Upper lobe of right lung (tissue), 1 donor: ENCODE results near the gene NDUFS3. TPM values are rescaled to one million over a fixed set of nuclear protein-coding genes. Genes with fewer than 3 reads are reported as not detected.
"Not testable (repeated sequence)": the region's sequence is repeated elsewhere in the genome, so short reads cannot be mapped to it uniquely, and the experiment has no call there.

Experiments used
- ATAC-seq: fragments of 200-7000 bp; cut with Tn5 transposase; one replicate; pipeline ENCODE4 v1.9.1; 2020; ENCODE audit warnings: mild to moderate bottlenecking, moderate library complexity
- DNase-seq: peaks from one replicate; pipeline ENCODE4 v3.0.0-alpha.2; 2020
- H3K27ac ChIP-seq: fragments of 200-600 bp; one replicate; pipeline ENCODE4 v1.8.0; 2022
- H3K27me3 ChIP-seq: fragments of 200-600 bp; one replicate; pipeline ENCODE4 v1.8.0; 2022; ENCODE audit warnings: mild to moderate bottlenecking
- H3K36me3 ChIP-seq: fragments of 200-600 bp; one replicate; pipeline ENCODE4 v1.8.0; 2022
- H3K4me1 ChIP-seq: fragments of 200-600 bp; one replicate; pipeline ENCODE4 v1.8.0; 2022
- H3K4me3 ChIP-seq: fragments of 200-600 bp; one replicate; pipeline ENCODE4 v1.8.0; 2022; ENCODE audit warnings: mild to moderate bottlenecking
- H3K9me3 ChIP-seq: fragments of 200-600 bp; one replicate; pipeline ENCODE4 v1.8.0; 2022
- intact Hi-C: fragments of 100-400 bp; cut with DNase I; formaldehyde crosslinking; loops from one replicate; pipeline ENCODE4 v1.11.0; 2022
- long read RNA-seq: library from polyadenylated mRNA; unstranded; transcript quantifications from one replicate; pipeline ENCODE4 v2.0.0, GENCODE V29; 2021
- total RNA-seq: library from RNA; stranded (reverse); fragmentation: NEBNext Ultra II Directional; extraction: Animal tissue kit (Norgen Biotek cat#: 25700); gene quantifications from one replicate; pipeline ENCODE4 v1.2.1, GENCODE V29; 2021
- TF ChIP-seq, protein P1 (sequence below): fragments of 200-600 bp; IDR thresholded peaks from one replicate; pipeline ENCODE4 v1.8.0; 2022; ENCODE audit warnings: antibody characterized with exemption
- donor health status: DM: no; HTN: yes; CAD: no; lungs with severe emphysema.

Gene NDUFS3
- 76.2 TPM for total RNA-seq
- long read RNA-seq, transcript NDUFS3-201 (7 exons, 958 nt), result major isoform, 38 of 49 reads
- long read RNA-seq, partial matches to known transcripts, result 1 of 49 reads
- long read RNA-seq, other reads (novel, unspliced or antisense), result 10 of 49 reads

DNA sequence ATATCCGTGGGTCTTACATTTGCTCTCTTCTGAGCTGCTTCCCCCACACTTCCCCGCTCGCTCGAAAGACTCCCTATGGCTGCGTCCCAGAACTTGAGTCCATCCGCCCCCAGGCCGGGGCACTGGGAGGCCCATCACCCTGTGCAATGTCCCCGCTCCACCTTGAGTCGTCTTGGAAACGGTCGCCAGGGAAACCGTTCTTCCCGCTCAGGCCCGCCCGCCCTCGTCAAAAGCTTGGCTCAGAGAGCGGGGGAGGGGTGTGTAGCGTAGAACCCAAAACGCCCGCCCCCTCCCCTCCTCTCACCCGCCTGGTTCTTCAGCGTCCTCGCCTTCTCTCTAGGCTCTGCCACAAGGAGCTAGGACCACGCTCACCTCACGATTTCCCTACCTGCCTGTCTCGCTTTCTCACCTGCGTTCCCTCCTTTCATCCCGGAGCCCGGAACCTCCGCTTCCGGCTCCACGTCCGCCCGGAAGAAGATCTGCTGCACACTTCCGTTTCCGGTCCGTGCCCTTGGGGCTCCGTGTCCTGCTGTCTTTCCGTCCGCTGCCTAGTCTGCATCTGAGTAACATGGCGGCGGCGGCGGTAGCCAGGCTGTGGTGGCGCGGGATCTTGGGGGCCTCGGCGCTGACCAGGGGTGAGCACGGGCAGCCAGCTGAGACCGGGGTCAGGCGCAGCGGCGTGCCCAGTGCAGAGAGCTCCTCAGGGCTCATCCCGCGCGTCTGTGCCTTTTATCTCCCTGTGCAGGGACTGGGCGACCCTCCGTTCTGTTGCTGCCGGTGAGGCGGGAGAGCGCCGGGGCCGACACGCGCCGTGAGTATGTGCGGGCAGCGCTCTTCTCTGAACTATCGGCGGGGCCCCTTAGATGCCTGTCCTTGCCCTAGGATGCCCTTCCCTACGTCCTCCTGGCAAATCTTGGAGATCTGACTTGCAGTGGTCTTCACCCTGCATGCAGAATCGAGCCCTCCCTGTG, at the start of gene NDUFS3, which contains the start of gene KBTBD4:
NDUFS3 (plus strand) TSS at position 551 of the 971 bp plus-strand sequence; CDS start at position 569, 18 bp downstream.
KBTBD4 (minus strand) TSS at position 447 of the 971 bp plus-strand sequence; CDS start at position 428, 19 bp downstream.
- H3K4me1 ChIP-seq, result peaks cover 18% of the 10 kb centered on the region
- intact Hi-C loops, result no loop called here
- peak within 1 kb of the TSS; percentile 90 for H3K27ac ChIP-seq
- H3K27me3 ChIP-seq, result no peaks in the 10 kb centered on the region
- peaks cover 71% of the 10 kb centered on the region for H3K36me3 ChIP-seq
- H3K9me3 ChIP-seq, result no peaks in the 10 kb centered on the region
- peak; percentile 98 for ATAC-seq
- peak; percentile 91 for DNase-seq
- H3K4me3 ChIP-seq, result peak within 1 kb of the TSS; percentile 90
- TF ChIP-seq, protein P1, sequence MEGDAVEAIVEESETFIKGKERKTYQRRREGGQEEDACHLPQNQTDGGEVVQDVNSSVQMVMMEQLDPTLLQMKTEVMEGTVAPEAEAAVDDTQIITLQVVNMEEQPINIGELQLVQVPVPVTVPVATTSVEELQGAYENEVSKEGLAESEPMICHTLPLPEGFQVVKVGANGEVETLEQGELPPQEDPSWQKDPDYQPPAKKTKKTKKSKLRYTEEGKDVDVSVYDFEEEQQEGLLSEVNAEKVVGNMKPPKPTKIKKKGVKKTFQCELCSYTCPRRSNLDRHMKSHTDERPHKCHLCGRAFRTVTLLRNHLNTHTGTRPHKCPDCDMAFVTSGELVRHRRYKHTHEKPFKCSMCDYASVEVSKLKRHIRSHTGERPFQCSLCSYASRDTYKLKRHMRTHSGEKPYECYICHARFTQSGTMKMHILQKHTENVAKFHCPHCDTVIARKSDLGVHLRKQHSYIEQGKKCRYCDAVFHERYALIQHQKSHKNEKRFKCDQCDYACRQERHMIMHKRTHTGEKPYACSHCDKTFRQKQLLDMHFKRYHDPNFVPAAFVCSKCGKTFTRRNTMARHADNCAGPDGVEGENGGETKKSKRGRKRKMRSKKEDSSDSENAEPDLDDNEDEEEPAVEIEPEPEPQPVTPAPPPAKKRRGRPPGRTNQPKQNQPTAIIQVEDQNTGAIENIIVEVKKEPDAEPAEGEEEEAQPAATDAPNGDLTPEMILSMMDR, result no peak

DNA sequence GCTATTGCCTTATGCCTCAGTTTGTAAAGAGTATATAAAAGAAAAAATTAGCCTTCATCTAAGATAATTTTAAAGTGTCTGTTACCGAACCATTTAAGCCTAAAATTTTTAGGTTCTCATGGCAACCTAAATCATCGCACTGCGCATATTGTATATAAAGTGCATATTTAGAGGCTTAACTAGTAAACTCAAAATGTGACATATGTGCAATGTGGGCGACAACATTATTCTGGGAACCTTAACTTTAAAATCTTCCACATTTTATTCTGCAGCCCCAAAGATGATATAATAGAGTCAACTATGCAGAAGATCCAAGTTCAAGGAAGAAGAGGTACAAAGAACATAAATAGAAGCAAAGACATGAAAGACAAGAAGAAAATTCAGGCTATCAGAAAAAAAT, 48.9 kb upstream of the NDUFS3 start:
- no peak for ATAC-seq
- no peaks in the 10 kb centered on the region for H3K27me3 ChIP-seq
- intact Hi-C loops, result no loop called here
- H3K4me3 ChIP-seq, result no peak overlapping the region
- no peak for DNase-seq
- H3K36me3 ChIP-seq, result no peaks in the 10 kb centered on the region
- no peak overlapping the region for H3K27ac ChIP-seq
- H3K9me3 ChIP-seq, result no peaks in the 10 kb centered on the region
- peaks cover 39% of the 10 kb centered on the region for H3K4me1 ChIP-seq
- TF ChIP-seq, protein P1, result no peak

DNA sequence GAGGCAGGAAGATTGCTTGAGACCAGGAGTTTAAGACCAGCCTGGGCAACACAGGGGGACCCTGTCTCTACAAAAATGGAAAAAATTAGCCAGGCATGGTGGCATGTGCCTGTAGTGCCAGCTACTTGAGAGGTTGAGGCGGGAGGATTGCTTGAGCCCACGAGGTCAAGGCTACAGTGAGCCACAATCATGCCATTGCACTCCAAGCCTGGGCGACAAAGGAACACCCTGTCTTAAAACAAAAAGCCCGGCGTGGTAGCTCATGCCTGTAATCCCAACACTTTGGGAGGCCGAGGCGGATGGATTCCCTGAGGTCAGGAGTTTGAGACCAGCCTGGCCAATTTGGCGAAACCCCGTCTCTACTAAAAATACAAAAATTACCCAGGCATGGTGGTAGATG, 48.2 kb upstream of the NDUFS3 start:
- H3K4me3 ChIP-seq, H3K27me3 ChIP-seq, H3K9me3 ChIP-seq, intact Hi-C loops, ATAC-seq, H3K36me3 ChIP-seq, DNase-seq, H3K27ac ChIP-seq: not testable (repeated sequence)
- H3K4me1 ChIP-seq, result peaks cover 31% of the 10 kb centered on the region

DNA sequence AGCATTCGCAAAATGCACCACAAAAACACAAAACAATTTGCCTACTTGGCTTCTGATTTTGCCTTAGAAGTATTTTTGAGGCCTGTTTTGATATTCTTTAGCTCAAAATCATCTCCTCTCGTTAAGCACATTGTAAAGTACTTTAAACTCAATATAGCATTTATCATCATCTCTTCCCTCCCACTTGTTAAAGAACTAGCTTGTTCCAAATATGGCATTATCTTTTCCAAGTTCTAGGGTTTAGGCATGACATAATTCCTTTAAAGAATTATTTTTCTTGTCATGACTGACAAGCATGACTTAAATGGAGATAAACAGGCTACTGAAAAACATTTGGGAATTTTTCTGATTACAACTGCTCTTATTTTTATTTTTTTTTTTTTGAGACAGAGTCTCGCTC, 47.2 kb upstream of the NDUFS3 start:
- H3K4me1 ChIP-seq, result peaks cover 35% of the 10 kb centered on the region

DNA sequence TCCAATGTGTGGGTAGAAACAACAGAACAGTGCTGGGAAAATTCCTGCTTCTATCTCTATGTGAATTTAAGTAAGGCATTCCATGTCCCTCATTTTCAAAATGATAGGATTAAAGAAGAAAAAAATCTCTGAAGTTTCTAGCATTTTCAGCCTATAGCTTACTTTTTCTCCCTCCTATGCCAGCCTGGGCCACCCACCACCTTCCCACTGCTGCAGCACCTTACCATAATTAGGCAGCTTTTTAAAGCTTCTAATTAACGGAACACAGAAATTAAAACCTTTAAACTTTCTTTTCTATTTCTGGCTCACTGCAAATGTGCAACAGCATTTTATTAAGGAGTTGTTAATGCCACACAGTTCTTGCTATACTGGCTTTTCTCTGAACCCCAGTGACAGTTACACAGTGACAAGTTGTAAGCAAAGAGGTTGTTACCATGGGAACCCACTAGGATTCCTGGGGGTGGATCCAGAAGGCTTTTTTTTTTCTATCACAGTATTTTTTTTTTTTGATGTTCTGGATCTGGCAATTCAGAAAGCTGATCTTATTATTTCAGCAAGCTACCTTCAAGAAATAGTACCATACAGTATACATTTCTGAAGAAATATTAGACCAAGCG, 46.2 kb upstream of the NDUFS3 start:
- no peak overlapping the region for H3K27ac ChIP-seq
- no peaks in the 10 kb centered on the region for H3K9me3 ChIP-seq
- H3K4me3 ChIP-seq, result no peak overlapping the region
- peaks cover 13% of the 10 kb centered on the region for H3K36me3 ChIP-seq
- TF ChIP-seq, protein P1, result no peak
- no peak for ATAC-seq
- peaks cover 32% of the 10 kb centered on the region for H3K4me1 ChIP-seq
- H3K27me3 ChIP-seq, result no peaks in the 10 kb centered on the region
- no peak for DNase-seq
- intact Hi-C loops, result no loop called here

More for the DNA sequence above, 47.2 kb upstream of the NDUFS3 start:
- TF ChIP-seq, protein P1, result no peak
- Histone ChIP-seq H3K36me3 (peaks cover 13% of the 10 kb centered on the region), H3K27ac (no peak overlapping the region), H3K27me3 (no peaks in the 10 kb centered on the region), H3K9me3 (no peaks in the 10 kb centered on the region), H3K4me3 (no peak overlapping the region)
- intact Hi-C loops, result no loop called here
- ATAC-seq, result no peak
- DNase-seq, result no peak
